SK-N-SH (cell line): ENCODE results near the gene TP53BP1. TPM values are rescaled to one million over a fixed set of nuclear protein-coding genes. Genes with fewer than 3 reads are reported as not detected.

ENCODE experiments used
- CTCF ChIA-PET: fragments of 300-600, 350-600 bp; formaldehyde crosslinking; extraction: SDS; loops from one replicate; lab custom pipeline; 2021; lab: Yijun Ruan, JAX
- POLR2A ChIA-PET: fragments of 350-600 bp; sonication (Branson Sonifier 250); formaldehyde crosslinking; extraction: SDS; loops from one replicate; lab custom pipeline; 2020; ENCODE audit warnings: antibody characterized with exemption, inconsistent platforms; lab: Yijun Ruan, JAX
- DNase-seq: peaks from one replicate; pipeline ENCODE4 v3.0.0; 2012
- H2AFZ ChIP-seq: fragments of 200-600 bp; sonication (generic); 2 replicates; pipeline ENCODE4 v1.8.1; 2016; ENCODE audit warnings: antibody characterized with exemption, mild to moderate bottlenecking, low read depth
- H3F3A ChIP-seq: fragments of 200-600 bp; sonication (generic); replicated peaks from 2 replicates; pipeline ENCODE3; 2016; ENCODE audit warnings: antibody characterized with exemption, mild to moderate bottlenecking; ENCODE audit not compliant: insufficient read depth
- H3K27ac ChIP-seq, 2 experiments: fragments of 200-500 bp in 1 of 2; fragments of 200-600 bp in 1 of 2; sonication (Bioruptor generic) in 1 of 2; sonication (generic), shearing (Covaris generic) in 1 of 2; 2 replicates each; pipeline versions ENCODE4 v1.5.1 to v1.6.1; 2014 to 2016; ENCODE audit warnings: low read depth in 2 of 2, inconsistent platforms in 1 of 2, low read length in 1 of 2, mild to moderate bottlenecking in 1 of 2, mixed read lengths in 1 of 2
- H3K27me3 ChIP-seq: fragments of 200-600 bp; sonication (generic), shearing (Covaris generic); 2 replicates; pipeline ENCODE4 v1.6.1; 2016; ENCODE audit warnings: mixed run types; ENCODE audit not compliant: insufficient read depth
- H3K36me3 ChIP-seq, 2 experiments: fragments of 200-500 bp in 1 of 2; fragments of 200-600 bp in 1 of 2; sonication (Bioruptor generic) in 1 of 2; sonication (generic) in 1 of 2; replicated peaks in 1 of 2; 2 replicates each; pipeline versions ENCODE3 to v1.5.1; 2014 to 2016; ENCODE audit warnings: low read length in 1 of 2, mild to moderate bottlenecking in 1 of 2; ENCODE audit not compliant: insufficient read depth in 2 of 2, control insufficient read depth in 1 of 2
- H3K4me1 ChIP-seq, 2 experiments: fragments of 200-500 bp in 1 of 2; fragments of 200-600 bp in 1 of 2; sonication (Bioruptor generic) in 1 of 2; sonication (generic), shearing (Covaris generic) in 1 of 2; 2 replicates each; pipeline versions ENCODE4 v1.5.1 to v1.6.1; 2014 to 2016; ENCODE audit warnings: low read depth in 1 of 2, low read length in 1 of 2, mixed run types in 1 of 2; ENCODE audit not compliant: insufficient read depth in 2 of 2, control insufficient read depth in 1 of 2
- H3K4me2 ChIP-seq: fragments of 200-600 bp; sonication (generic), shearing (Covaris generic); 2 replicates; pipeline ENCODE4 v1.6.1; 2017; ENCODE audit warnings: mixed run types
- H3K4me3 ChIP-seq, 2 experiments: fragments of 200-500 bp in 1 of 2; fragments of 200-600 bp in 1 of 2; sonication (Bioruptor generic) in 1 of 2; sonication (generic), shearing (Covaris generic) in 1 of 2; 2 replicates each; pipeline versions ENCODE4 v1.5.1 to v1.8.1; 2014 to 2016; ENCODE audit warnings: low read depth in 2 of 2, inconsistent platforms in 1 of 2, low read length in 1 of 2, mild to moderate bottlenecking in 1 of 2, mixed read lengths in 1 of 2, moderate library complexity in 1 of 2
- H3K79me2 ChIP-seq: fragments of 200-600 bp; sonication (generic); 2 replicates; pipeline ENCODE4 v1.8.1; 2017; ENCODE audit warnings: mild to moderate bottlenecking; ENCODE audit not compliant: insufficient read depth
- H3K9ac ChIP-seq: fragments of 200-600 bp; sonication (generic); 2 replicates; pipeline ENCODE4 v1.6.1; 2017; ENCODE audit warnings: mixed run types
- H3K9me2 ChIP-seq: fragments of 200-600 bp; sonication (generic); 2 replicates; pipeline ENCODE4 v1.6.1; 2017; ENCODE audit warnings: mixed run types
- H3K9me3 ChIP-seq: fragments of 200-600 bp; sonication (generic); 2 replicates; pipeline ENCODE4 v1.6.1; 2017; ENCODE audit warnings: mixed run types, mild to moderate bottlenecking, moderate library complexity
- H4K20me1 ChIP-seq: fragments of 200-600 bp; sonication (generic); 2 replicates; pipeline ENCODE4 v1.6.1; 2017; ENCODE audit warnings: mild to moderate bottlenecking, mixed run types; ENCODE audit not compliant: insufficient read depth
- ELF1 ChIP-seq: IDR thresholded peaks from 2 replicates; pipeline ENCODE4 v1.4.0; 2012
- EP300 ChIP-seq, 2 experiments: IDR thresholded peaks; 2 replicates each; pipeline versions ENCODE4 v1.4.0 to v1.6.1; 2012; ENCODE audit warnings: borderline replicate concordance in 1 of 2, low read depth in 1 of 2, low read length in 1 of 2
- FOXJ3 ChIP-seq: sonication (generic); formaldehyde crosslinking; IDR thresholded peaks from 2 replicates; pipeline ENCODE4 v1.5.1; 2020; ENCODE audit warnings: mild to moderate bottlenecking, missing genetic modification reagents
- GATA2 ChIP-seq: sonication (generic); formaldehyde crosslinking; IDR thresholded peaks from 2 replicates; pipeline ENCODE4 v1.5.0; 2020; ENCODE audit warnings: mild to moderate bottlenecking, missing genetic modification reagents
- MXI1 ChIP-seq: IDR thresholded peaks from 2 replicates; pipeline ENCODE4 v1.6.1; 2012; ENCODE audit warnings: mild to moderate bottlenecking, low read depth, low read length, improper control_type of control experiment
- NFIC ChIP-seq: IDR thresholded peaks from 2 replicates; pipeline ENCODE4 v1.4.0; 2012; ENCODE audit warnings: borderline replicate concordance
- SIN3A ChIP-seq: IDR thresholded peaks from 2 replicates; pipeline ENCODE4 v1.6.1; 2012; ENCODE audit warnings: low read depth, mild to moderate bottlenecking, low read length, moderate library complexity, borderline replicate concordance
- TCF12 ChIP-seq: IDR thresholded peaks from 2 replicates; pipeline ENCODE4 v1.4.0; 2012
- YY1 ChIP-seq: IDR thresholded peaks from 2 replicates; pipeline ENCODE4 v1.4.0; 2012; ENCODE audit warnings: low read depth, mild to moderate bottlenecking
- WGBS: methylation state at CpG from one replicate; pipeline ENCODE4 v1.1.6; 2017; ENCODE audit warnings: low lambda C conversion rate; 5-methylcytosine and 5-hydroxymethylcytosine counted together
- polyA plus RNA-seq, 3 experiments: library from polyadenylated mRNA; depleted of rRNA; stranded (reverse); fragments of >200 nt; gene quantifications; 2 replicates each; pipeline ENCODE4 v1.2.3, GENCODE V29; 2012
- TF ChIP-seq, protein P1 (sequence below): fragments of 150-350 bp; IDR thresholded peaks from 2 replicates; pipeline ENCODE4 v1.6.1; 2016; ENCODE audit warnings: mild to moderate bottlenecking, low read depth, low read length
- TF ChIP-seq, protein P2 (sequence below): fragments of 200-600 bp; sonication (generic); IDR thresholded peaks from 2 replicates; pipeline ENCODE4 v1.6.1; 2017; ENCODE audit warnings: antibody characterized with exemption, mild to moderate bottlenecking, moderate library complexity
- TF ChIP-seq, protein P3 (sequence below): IDR thresholded peaks from 2 replicates; pipeline ENCODE4 v1.4.0; 2012; ENCODE audit warnings: low read depth, borderline replicate concordance
- TF ChIP-seq, protein P4 (sequence below): IDR thresholded peaks from 2 replicates; pipeline ENCODE4 v1.6.1; 2012; ENCODE audit warnings: mild to moderate bottlenecking, low read depth, low read length, moderate library complexity

Gene TP53BP1
- polyA plus RNA-seq, 1 of the 3 experiments (the other 2 are of a cell fraction), result 27.1 TPM

DNA sequence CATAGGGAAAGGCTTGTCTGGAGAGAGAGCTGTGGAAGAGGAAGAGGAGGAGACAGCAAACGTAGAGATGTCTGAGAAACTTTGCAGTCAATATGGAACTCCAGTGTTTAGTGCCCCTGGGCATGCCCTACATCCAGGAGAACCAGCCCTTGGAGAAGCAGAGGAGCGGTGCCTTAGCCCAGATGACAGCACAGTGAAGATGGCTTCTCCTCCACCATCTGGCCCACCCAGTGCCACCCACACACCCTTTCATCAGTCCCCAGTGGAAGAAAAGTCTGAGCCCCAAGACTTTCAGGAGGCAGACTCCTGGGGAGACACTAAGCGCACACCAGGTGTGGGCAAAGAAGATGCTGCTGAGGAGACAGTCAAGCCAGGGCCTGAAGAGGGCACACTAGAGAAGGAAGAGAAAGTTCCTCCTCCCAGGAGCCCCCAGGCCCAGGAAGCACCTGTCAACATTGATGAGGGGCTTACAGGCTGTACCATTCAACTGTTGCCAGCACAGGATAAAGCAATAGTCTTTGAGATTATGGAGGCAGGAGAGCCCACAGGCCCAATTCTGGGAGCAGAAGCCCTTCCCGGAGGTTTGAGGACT lies 31.4 kb upstream of the TP53BP1 start:
- Histone ChIP-seq H3K27me3 (no peaks in the 10 kb centered on the region), H3K9me3 (no peaks in the 10 kb centered on the region), H2AFZ (no peak overlapping the region), H3K9ac (no peak overlapping the region), H3K36me3 (peaks cover 13 to 51% of the 10 kb centered on the region in 2 experiments), H3K27ac (no peak overlapping the region), H3K79me2 (0 out of 2 replicates have a peak, but pooled peaks cover 5% of the 10 kb centered on the region), H3F3A (no peaks in the 10 kb centered on the region), H3K4me3 (no peak overlapping the region), H4K20me1 (no peaks in the 10 kb centered on the region), H3K4me1 (peaks cover 0 to 4% of the 10 kb centered on the region in 2 experiments; a peak in 2 of 4 replicates), H3K9me2 (no peaks in the 10 kb centered on the region), H3K4me2 (no peak overlapping the region)
- 77% methylated on average over 3 of the region's 4 CpGs for WGBS
- POLR2A ChIA-PET, result no interaction called here
- no peak for DNase-seq
- TF ChIP-seq TCF12, result no peak
- TF ChIP-seq, protein P1, sequence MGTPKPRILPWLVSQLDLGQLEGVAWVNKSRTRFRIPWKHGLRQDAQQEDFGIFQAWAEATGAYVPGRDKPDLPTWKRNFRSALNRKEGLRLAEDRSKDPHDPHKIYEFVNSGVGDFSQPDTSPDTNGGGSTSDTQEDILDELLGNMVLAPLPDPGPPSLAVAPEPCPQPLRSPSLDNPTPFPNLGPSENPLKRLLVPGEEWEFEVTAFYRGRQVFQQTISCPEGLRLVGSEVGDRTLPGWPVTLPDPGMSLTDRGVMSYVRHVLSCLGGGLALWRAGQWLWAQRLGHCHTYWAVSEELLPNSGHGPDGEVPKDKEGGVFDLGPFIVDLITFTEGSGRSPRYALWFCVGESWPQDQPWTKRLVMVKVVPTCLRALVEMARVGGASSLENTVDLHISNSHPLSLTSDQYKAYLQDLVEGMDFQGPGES, result no peak
- no peak for TF ChIP-seq MXI1
- TF ChIP-seq, protein P2, sequence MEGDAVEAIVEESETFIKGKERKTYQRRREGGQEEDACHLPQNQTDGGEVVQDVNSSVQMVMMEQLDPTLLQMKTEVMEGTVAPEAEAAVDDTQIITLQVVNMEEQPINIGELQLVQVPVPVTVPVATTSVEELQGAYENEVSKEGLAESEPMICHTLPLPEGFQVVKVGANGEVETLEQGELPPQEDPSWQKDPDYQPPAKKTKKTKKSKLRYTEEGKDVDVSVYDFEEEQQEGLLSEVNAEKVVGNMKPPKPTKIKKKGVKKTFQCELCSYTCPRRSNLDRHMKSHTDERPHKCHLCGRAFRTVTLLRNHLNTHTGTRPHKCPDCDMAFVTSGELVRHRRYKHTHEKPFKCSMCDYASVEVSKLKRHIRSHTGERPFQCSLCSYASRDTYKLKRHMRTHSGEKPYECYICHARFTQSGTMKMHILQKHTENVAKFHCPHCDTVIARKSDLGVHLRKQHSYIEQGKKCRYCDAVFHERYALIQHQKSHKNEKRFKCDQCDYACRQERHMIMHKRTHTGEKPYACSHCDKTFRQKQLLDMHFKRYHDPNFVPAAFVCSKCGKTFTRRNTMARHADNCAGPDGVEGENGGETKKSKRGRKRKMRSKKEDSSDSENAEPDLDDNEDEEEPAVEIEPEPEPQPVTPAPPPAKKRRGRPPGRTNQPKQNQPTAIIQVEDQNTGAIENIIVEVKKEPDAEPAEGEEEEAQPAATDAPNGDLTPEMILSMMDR, result no peak
- no peak for TF ChIP-seq GATA2 (CRISPR knock-in tag)
- no peak for TF ChIP-seq EP300 (IDR thresholded peaks at IDR 0.05; ENCODE audit: borderline replicate concordance in 1 of 2, low read depth in 1 of 2, low read length in 1 of 2)
- TF ChIP-seq NFIC, result no peak
- TF ChIP-seq, protein P3, sequence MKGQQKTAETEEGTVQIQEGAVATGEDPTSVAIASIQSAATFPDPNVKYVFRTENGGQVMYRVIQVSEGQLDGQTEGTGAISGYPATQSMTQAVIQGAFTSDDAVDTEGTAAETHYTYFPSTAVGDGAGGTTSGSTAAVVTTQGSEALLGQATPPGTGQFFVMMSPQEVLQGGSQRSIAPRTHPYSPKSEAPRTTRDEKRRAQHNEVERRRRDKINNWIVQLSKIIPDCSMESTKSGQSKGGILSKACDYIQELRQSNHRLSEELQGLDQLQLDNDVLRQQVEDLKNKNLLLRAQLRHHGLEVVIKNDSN, result no peak
- TF ChIP-seq YY1, result no peak
- TF ChIP-seq SIN3A, result no peak
- TF ChIP-seq FOXJ3 (CRISPR knock-in tag), result no peak
- TF ChIP-seq, protein P4, sequence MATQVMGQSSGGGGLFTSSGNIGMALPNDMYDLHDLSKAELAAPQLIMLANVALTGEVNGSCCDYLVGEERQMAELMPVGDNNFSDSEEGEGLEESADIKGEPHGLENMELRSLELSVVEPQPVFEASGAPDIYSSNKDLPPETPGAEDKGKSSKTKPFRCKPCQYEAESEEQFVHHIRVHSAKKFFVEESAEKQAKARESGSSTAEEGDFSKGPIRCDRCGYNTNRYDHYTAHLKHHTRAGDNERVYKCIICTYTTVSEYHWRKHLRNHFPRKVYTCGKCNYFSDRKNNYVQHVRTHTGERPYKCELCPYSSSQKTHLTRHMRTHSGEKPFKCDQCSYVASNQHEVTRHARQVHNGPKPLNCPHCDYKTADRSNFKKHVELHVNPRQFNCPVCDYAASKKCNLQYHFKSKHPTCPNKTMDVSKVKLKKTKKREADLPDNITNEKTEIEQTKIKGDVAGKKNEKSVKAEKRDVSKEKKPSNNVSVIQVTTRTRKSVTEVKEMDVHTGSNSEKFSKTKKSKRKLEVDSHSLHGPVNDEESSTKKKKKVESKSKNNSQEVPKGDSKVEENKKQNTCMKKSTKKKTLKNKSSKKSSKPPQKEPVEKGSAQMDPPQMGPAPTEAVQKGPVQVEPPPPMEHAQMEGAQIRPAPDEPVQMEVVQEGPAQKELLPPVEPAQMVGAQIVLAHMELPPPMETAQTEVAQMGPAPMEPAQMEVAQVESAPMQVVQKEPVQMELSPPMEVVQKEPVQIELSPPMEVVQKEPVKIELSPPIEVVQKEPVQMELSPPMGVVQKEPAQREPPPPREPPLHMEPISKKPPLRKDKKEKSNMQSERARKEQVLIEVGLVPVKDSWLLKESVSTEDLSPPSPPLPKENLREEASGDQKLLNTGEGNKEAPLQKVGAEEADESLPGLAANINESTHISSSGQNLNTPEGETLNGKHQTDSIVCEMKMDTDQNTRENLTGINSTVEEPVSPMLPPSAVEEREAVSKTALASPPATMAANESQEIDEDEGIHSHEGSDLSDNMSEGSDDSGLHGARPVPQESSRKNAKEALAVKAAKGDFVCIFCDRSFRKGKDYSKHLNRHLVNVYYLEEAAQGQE, result no peak
- TF ChIP-seq ELF1, result no peak
- CTCF ChIA-PET, result interaction anchor here (1.5 to 1.7 kb wide), 2 partner anchors 10 to 18 kb away, joined by 4 to 6 read pairs; no protein-coding TSS in a partner anchor
